Activated CD4-positive, alpha-beta T cell treated with anti-CD3 and anti-CD28 coated beads, Interleukin-2, amount 50 U/mL, for 4 hours (primary cell): ENCODE data around the gene CEP20.
A peak's percentile ranks its signal among the peaks of the same experiment; 100 is the strongest.
"Not testable (repeated sequence)": the region's sequence is repeated elsewhere in the genome, so short reads cannot be mapped to it uniquely, and the experiment has no call there.

Source experiments
- DNase-seq, 2 experiments: peaks; one replicate each; pipeline ENCODE4 v3.0.0-alpha.2; 2020

The CEP20 gene

GRCh38 chr16:15888072-15888976, at the start of gene CEP20:
CEP20 (minus strand) TSS chr16:15888603; CDS start chr16:15888585, 18 bp downstream.
- peak; percentile 100 for DNase-seq

- DNase-seq: not testable (repeated sequence)
Measured at GRCh38 chr16:15936809-15937208, 48.4 kb upstream of the CEP20 start.

GRCh38 chr16:15934991-15935390, 46.6 kb upstream of the CEP20 start:
- DNase-seq: no peak

- no peak for DNase-seq
Measured at GRCh38 chr16:15933781-15934180, 45.4 kb upstream of the CEP20 start.

GRCh38 chr16:15932939-15933338, 44.5 kb upstream of the CEP20 start:
- no peak for DNase-seq

GRCh38 chr16:15928261-15929104, 40.1 kb upstream of the CEP20 start:
- DNase-seq: no peak

GRCh38 chr16:15925631-15926030, 37.2 kb upstream of the CEP20 start:
- no peak for DNase-seq

GRCh38 chr16:15924996-15925395, 36.6 kb upstream of the CEP20 start:
- no peak for DNase-seq

- DNase-seq: no peak
Measured at GRCh38 chr16:15919331-15919730, 30.9 kb upstream of the CEP20 start.

- not testable (repeated sequence) for DNase-seq
Measured at GRCh38 chr16:15918314-15918713, 29.9 kb upstream of the CEP20 start.

- DNase-seq: no peak
Measured at GRCh38 chr16:15916323-15916722, 27.9 kb upstream of the CEP20 start.

- DNase-seq: no peak
Measured at GRCh38 chr16:15915555-15916081, 27.2 kb upstream of the CEP20 start.

- no peak for DNase-seq
Measured at GRCh38 chr16:15913046-15913698, 24.8 kb upstream of the CEP20 start.

GRCh38 chr16:15911198-15911597, 22.8 kb upstream of the CEP20 start:
- no peak for DNase-seq

- DNase-seq: peak; percentile 2 to 6
Measured at GRCh38 chr16:15907863-15908478, 19.6 kb upstream of the CEP20 start.

- DNase-seq: no peak
Measured at GRCh38 chr16:15906439-15906838, 18.0 kb upstream of the CEP20 start.

GRCh38 chr16:15903960-15904359, 15.6 kb upstream of the CEP20 start:
- no peak for DNase-seq

- DNase-seq: no peak
Measured at GRCh38 chr16:15900901-15901500, 12.6 kb upstream of the CEP20 start.

GRCh38 chr16:15900357-15900756, 12.0 kb upstream of the CEP20 start:
- no peak for DNase-seq

GRCh38 chr16:15899538-15900100, 11.2 kb upstream of the CEP20 start:
- no peak for DNase-seq

GRCh38 chr16:15898654-15899053, 10.3 kb upstream of the CEP20 start:
- no peak for DNase-seq

- no peak for DNase-seq
Measured at GRCh38 chr16:15897834-15898254, 9.4 kb upstream of the CEP20 start.
